Measurements from ENCODE around the gene GID4.

GID4 gene

DNA sequence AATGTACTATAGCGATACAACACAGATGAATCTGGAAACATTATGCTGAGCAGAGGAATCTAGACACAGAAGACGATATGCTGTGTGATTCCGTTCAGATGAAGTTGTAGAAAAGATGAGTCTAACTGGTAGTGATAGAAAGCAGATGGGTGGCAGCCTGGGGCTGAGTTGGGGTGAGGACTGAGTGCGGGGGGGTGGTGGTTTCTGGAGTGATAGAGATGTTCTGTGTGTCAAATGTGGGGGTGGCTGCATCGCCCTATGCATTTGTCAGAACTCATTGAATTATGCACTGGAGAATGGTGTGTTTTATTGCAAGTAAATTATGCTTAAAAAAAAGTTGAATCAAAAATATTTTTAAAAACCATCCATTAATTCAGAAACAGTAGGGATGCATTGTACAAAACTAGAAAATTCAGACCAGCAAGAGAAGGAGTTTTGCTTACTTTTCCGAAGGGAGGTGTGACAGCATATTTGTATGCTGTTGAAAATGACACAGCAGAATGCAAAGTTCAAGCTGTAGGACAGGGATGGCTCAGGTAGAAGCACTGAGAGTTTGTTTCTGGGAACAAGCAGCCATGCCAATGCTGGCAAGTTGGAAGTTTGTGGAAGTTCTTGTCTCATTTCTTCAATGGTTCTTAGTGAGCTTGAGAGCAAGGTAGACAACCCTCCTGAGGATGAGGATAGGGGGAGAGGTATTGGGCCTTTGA is 35.5 kb downstream of the GID4 start:
- TF ChIP-seq NFIC (IDR thresholded peaks at IDR 0.05) (no peak), YY1 (IDR thresholded peaks at IDR 0.05; ENCODE audit: low read depth) (no peak), EP300 (IDR thresholded peaks at IDR 0.05; ENCODE audit: borderline replicate concordance) (no peak), EGR1 (IDR thresholded peaks at IDR 0.05) (no peak), CEBPB (IDR thresholded peaks at IDR 0.05) (no peak), CREB1 (IDR thresholded peaks at IDR 0.05; ENCODE audit: low read depth) (no peak), TCF12 (IDR thresholded peaks at IDR 0.05; ENCODE audit: low read depth) (no peak), RAD21 (IDR thresholded peaks at IDR 0.05; ENCODE audit: low read depth) (no peak), TAF1 (IDR thresholded peaks at IDR 0.05; ENCODE audit: low read depth) (no peak), FOXM1 (IDR thresholded peaks at IDR 0.05; ENCODE audit: borderline replicate concordance, low read depth) (no peak), TEAD4 (IDR thresholded peaks at IDR 0.05) (no peak), ZBTB7A (IDR thresholded peaks at IDR 0.05; ENCODE audit: low read depth) (no peak)
- TF ChIP-seq, protein P1, sequence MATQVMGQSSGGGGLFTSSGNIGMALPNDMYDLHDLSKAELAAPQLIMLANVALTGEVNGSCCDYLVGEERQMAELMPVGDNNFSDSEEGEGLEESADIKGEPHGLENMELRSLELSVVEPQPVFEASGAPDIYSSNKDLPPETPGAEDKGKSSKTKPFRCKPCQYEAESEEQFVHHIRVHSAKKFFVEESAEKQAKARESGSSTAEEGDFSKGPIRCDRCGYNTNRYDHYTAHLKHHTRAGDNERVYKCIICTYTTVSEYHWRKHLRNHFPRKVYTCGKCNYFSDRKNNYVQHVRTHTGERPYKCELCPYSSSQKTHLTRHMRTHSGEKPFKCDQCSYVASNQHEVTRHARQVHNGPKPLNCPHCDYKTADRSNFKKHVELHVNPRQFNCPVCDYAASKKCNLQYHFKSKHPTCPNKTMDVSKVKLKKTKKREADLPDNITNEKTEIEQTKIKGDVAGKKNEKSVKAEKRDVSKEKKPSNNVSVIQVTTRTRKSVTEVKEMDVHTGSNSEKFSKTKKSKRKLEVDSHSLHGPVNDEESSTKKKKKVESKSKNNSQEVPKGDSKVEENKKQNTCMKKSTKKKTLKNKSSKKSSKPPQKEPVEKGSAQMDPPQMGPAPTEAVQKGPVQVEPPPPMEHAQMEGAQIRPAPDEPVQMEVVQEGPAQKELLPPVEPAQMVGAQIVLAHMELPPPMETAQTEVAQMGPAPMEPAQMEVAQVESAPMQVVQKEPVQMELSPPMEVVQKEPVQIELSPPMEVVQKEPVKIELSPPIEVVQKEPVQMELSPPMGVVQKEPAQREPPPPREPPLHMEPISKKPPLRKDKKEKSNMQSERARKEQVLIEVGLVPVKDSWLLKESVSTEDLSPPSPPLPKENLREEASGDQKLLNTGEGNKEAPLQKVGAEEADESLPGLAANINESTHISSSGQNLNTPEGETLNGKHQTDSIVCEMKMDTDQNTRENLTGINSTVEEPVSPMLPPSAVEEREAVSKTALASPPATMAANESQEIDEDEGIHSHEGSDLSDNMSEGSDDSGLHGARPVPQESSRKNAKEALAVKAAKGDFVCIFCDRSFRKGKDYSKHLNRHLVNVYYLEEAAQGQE (IDR thresholded peaks at IDR 0.05; ENCODE audit: low read depth) = no peak
- TF ChIP-seq, protein P2, sequence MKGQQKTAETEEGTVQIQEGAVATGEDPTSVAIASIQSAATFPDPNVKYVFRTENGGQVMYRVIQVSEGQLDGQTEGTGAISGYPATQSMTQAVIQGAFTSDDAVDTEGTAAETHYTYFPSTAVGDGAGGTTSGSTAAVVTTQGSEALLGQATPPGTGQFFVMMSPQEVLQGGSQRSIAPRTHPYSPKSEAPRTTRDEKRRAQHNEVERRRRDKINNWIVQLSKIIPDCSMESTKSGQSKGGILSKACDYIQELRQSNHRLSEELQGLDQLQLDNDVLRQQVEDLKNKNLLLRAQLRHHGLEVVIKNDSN (IDR thresholded peaks at IDR 0.05) = no peak
- TF ChIP-seq, protein P3, sequence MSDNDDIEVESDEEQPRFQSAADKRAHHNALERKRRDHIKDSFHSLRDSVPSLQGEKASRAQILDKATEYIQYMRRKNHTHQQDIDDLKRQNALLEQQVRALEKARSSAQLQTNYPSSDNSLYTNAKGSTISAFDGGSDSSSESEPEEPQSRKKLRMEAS (IDR thresholded peaks at IDR 0.05) = no peak

DNA sequence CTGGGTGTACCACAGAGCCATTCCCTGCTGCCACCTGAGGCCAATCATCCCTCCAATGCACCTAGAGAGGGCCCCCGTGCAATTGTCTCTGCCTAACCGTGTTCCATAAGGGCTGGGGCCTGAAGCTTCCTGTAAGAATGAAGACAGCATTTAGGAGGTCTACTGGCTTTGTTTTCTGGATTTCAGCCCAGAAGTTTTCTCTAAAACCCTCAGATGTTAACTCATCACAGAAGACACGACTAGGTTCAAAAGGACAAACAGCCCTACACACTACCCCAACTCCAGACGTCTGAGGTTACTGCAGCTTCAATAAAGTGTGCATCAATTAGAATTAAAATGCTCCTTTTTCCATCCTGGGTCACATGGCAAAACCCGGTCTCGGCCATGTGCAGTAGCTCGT is 37.7 kb downstream of the GID4 start:
- no peak for TF ChIP-seq YY1 (IDR thresholded peaks at IDR 0.05; ENCODE audit: low read depth)
- TF ChIP-seq ZBTB7A (IDR thresholded peaks at IDR 0.05; ENCODE audit: low read depth) = no peak
- TF ChIP-seq, protein P2 (IDR thresholded peaks at IDR 0.05) = no peak
- no peak for TF ChIP-seq NFIC (IDR thresholded peaks at IDR 0.05)
- TF ChIP-seq TAF1 (IDR thresholded peaks at IDR 0.05; ENCODE audit: low read depth) = no peak

DNA sequence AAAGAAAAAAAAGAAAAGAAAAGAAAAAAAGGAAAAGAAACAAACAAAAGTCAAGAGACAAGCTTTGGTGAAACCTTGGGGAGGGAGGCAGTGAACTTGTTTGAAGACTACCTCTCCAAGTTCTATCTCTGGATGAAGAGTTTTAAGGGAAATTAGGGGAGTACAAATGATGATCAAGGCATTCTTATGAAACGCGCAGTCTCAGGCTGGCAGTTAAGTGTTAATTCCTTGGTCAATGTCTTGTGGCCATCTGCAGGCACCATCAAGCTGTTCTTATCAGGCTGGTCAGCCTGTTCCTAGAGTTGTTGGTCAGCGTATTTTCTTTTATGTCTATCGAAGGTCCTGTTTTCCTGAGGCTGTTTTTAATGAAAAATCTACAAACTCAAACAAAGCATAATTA is 40.3 kb downstream of the GID4 start:
- no peak for TF ChIP-seq NFIC (IDR thresholded peaks at IDR 0.05)
- TF ChIP-seq YY1 (IDR thresholded peaks at IDR 0.05; ENCODE audit: low read depth) = no peak
- TF ChIP-seq RAD21 (IDR thresholded peaks at IDR 0.05; ENCODE audit: low read depth) = no peak
- no peak for TF ChIP-seq ZBTB7A (IDR thresholded peaks at IDR 0.05; ENCODE audit: low read depth)
- TF ChIP-seq CEBPB (IDR thresholded peaks at IDR 0.05) = no peak
- TF ChIP-seq, protein P3 (IDR thresholded peaks at IDR 0.05) = no peak
- TF ChIP-seq EP300 (IDR thresholded peaks at IDR 0.05; ENCODE audit: borderline replicate concordance) = no peak
- no peak for TF ChIP-seq EGR1 (IDR thresholded peaks at IDR 0.05)
- no peak for TF ChIP-seq TEAD4 (IDR thresholded peaks at IDR 0.05)
- no peak for TF ChIP-seq TAF1 (IDR thresholded peaks at IDR 0.05; ENCODE audit: low read depth)

DNA sequence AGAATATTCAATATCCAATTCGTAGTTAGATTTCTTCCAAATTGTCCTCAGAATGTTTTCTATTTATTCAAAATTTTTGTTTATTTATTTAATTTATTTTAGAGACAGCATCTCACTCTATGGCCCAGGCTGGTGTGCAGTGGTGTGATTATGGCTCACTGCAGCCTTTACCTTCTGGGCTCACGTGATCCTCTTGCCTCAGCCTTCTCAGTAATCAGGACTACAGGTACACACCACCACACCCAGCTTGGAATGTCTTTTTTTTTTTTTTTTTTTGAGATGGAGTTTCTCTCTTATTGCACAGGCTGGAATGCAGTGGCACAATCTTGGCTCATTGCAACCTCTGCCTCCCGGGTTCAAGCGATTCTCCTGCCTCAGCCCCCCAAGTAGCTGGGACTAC is 45.0 kb downstream of the GID4 start:
- no peak for TF ChIP-seq FOXM1 (IDR thresholded peaks at IDR 0.05; ENCODE audit: borderline replicate concordance, low read depth)
- TF ChIP-seq EP300 (IDR thresholded peaks at IDR 0.05; ENCODE audit: borderline replicate concordance) = no peak
- TF ChIP-seq CREB1 (IDR thresholded peaks at IDR 0.05; ENCODE audit: low read depth) = no peak
- no peak for TF ChIP-seq TCF12 (IDR thresholded peaks at IDR 0.05; ENCODE audit: low read depth)
- TF ChIP-seq, protein P3 (IDR thresholded peaks at IDR 0.05) = no peak
- TF ChIP-seq YY1 (IDR thresholded peaks at IDR 0.05; ENCODE audit: low read depth) = no peak
- no peak for TF ChIP-seq EGR1 (IDR thresholded peaks at IDR 0.05)
- TF ChIP-seq, protein P1 (IDR thresholded peaks at IDR 0.05; ENCODE audit: low read depth) = no peak

DNA sequence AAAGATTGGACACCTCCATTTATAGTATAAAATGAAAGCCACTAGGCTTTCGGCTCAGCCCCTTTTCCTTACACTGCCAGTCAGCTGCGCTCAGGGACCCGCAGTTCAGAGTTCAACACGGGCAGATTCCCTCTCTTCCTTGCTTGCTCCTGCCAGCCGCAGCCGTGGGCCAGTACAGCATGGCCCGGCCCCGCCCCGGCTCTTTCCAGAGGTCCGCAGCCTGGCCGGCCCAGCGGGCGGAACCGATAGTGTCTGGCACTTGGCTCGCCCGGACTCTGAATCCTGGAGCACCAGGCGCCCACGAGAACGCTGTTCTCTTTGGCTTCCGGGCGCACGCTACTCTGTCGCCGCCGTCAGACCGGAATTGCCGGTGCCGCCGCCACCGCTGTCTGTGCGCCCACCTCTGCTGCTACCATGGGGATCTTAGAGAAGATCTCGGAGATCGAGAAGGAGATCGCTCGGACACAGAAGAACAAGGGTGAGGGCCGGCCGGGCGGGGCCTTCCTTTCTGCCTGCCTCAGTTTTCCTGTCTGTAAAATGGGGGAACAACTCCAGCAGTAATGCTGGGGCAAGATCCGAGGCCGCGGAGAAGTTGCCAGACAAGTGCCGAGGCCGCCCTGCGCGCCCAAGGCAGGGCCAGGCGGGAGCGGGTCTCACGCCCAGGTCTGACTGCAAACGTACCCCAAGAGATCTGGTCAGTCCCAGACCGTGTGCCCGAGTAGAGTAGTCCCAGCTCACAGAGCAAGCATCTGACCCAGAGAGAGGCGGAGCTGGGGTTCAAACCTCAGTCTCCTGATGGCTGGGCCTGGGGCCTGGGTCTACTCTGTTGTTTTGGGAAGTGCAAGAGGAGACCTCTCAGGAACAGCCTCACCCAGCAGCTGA is 48.6 kb downstream of the GID4 start, which contains the start of gene DRG2:
Gene DRG2, plus strand, starts transcription at position 339 of the 882 bp plus-strand sequence. Its CDS starts 76 bp downstream, at position 415.
- TF ChIP-seq ZBTB7A (IDR thresholded peaks at IDR 0.05; ENCODE audit: low read depth) (no peak), TEAD4 (IDR thresholded peaks at IDR 0.05) (peak; percentile 50; the same call in 1 of the 2 replicates), EGR1 (IDR thresholded peaks at IDR 0.05) (peak; percentile 55; the same call in 1 of the 2 replicates), NFIC (IDR thresholded peaks at IDR 0.05) (peak; percentile 48), YY1 (IDR thresholded peaks at IDR 0.05; ENCODE audit: low read depth) (peak; percentile 84), EP300 (IDR thresholded peaks at IDR 0.05; ENCODE audit: borderline replicate concordance) (no peak), RAD21 (IDR thresholded peaks at IDR 0.05; ENCODE audit: low read depth) (peak; percentile 26; the same call in 1 of the 2 replicates), FOXM1 (IDR thresholded peaks at IDR 0.05; ENCODE audit: borderline replicate concordance, low read depth) (0 out of 2 replicates have a peak, but pooled peaks have one; percentile 25), TAF1 (IDR thresholded peaks at IDR 0.05; ENCODE audit: low read depth) (peak; percentile 97), CEBPB (IDR thresholded peaks at IDR 0.05) (peak; percentile 53; the same call in 1 of the 2 replicates), TCF12 (IDR thresholded peaks at IDR 0.05; ENCODE audit: low read depth) (peak; percentile 73), CREB1 (IDR thresholded peaks at IDR 0.05; ENCODE audit: low read depth) (peak; percentile 47; the same call in 1 of the 2 replicates)
- TF ChIP-seq, protein P3 (IDR thresholded peaks at IDR 0.05) = peak; percentile 90
- TF ChIP-seq, protein P2 (IDR thresholded peaks at IDR 0.05) = peak; percentile 78
- TF ChIP-seq, protein P1 (IDR thresholded peaks at IDR 0.05; ENCODE audit: low read depth) = no peak
